Loucy (cell line): Measurements from ENCODE around the gene MGMT.

Source experiments
- H2AFZ ChIP-seq: fragments of 200-600 bp; sonication (generic); 2 replicates; pipeline ENCODE4 v1.6.0; 2016; ENCODE audit warnings: antibody characterized with exemption, mild to moderate bottlenecking, low read length, moderate library complexity
- H3F3A ChIP-seq: fragments of 200-600 bp; 2 replicates; pipeline ENCODE4 v1.6.0; 2016; ENCODE audit warnings: antibody characterized with exemption, low read depth, mild to moderate bottlenecking
- H3K27me3 ChIP-seq: fragments of 200-600 bp; sonication (generic); 2 replicates; pipeline ENCODE4 v1.6.1; 2014; ENCODE audit warnings: low read length, mild to moderate bottlenecking; ENCODE audit not compliant: insufficient read depth, poor library complexity, severe bottlenecking
- H3K36me3 ChIP-seq: fragments of 200-600 bp; sonication (generic); 2 replicates; pipeline ENCODE4 v1.6.1; 2016; ENCODE audit warnings: low read length; ENCODE audit not compliant: insufficient read depth
- H3K4me1 ChIP-seq: fragments of 200-600 bp; sonication (generic); 2 replicates; pipeline ENCODE4 v1.5.1; 2014; ENCODE audit warnings: low read length, mild to moderate bottlenecking; ENCODE audit not compliant: insufficient read depth, poor library complexity, severe bottlenecking
- H3K4me2 ChIP-seq: fragments of 200-600 bp; sonication (generic); 2 replicates; pipeline ENCODE4 v1.6.0; 2014; ENCODE audit warnings: antibody characterized with exemption, low read length, low read depth, mild to moderate bottlenecking; ENCODE audit not compliant: poor library complexity, severe bottlenecking
- H3K4me3 ChIP-seq: fragments of 200-600 bp; sonication (generic); 2 replicates; pipeline ENCODE4 v1.5.1; 2014; ENCODE audit warnings: low read length, mild to moderate bottlenecking, mixed read lengths; ENCODE audit not compliant: poor library complexity, severe bottlenecking
- H3K79me2 ChIP-seq: fragments of 200-600 bp; sonication (generic); 2 replicates; pipeline ENCODE4 v1.6.1; 2014; ENCODE audit warnings: low read length; ENCODE audit not compliant: insufficient read depth
- H3K9ac ChIP-seq: fragments of 200-600 bp; sonication (generic); 2 replicates; pipeline ENCODE4 v1.6.0; 2014; ENCODE audit warnings: mild to moderate bottlenecking, low read depth, low read length, moderate library complexity; ENCODE audit not compliant: poor library complexity, severe bottlenecking
- H3K9me2 ChIP-seq: fragments of 200-600 bp; sonication (generic); replicated peaks from 2 replicates; pipeline ENCODE4 v1.6.1; 2016; ENCODE audit warnings: low read depth, low read length, mixed read lengths
- H3K9me3 ChIP-seq: fragments of 200-600 bp; sonication (generic); 2 replicates; pipeline ENCODE4 v1.6.1; 2014; ENCODE audit warnings: mild to moderate bottlenecking, antibody characterized with exemption, low read length, low read depth; ENCODE audit not compliant: insufficient read depth
- H4K20me1 ChIP-seq: fragments of 200-600 bp; sonication (generic); 2 replicates; pipeline ENCODE4 v1.6.0; 2014; ENCODE audit warnings: antibody characterized with exemption, low read length, mild to moderate bottlenecking; ENCODE audit not compliant: insufficient read depth, poor library complexity, severe bottlenecking
- CTCF ChIP-seq: fragments of 200-600 bp; sonication (generic); conservative IDR thresholded peaks from 2 replicates; pipeline ENCODE4 v1.5.1; 2014; ENCODE audit warnings: mild to moderate bottlenecking, antibody characterized with exemption, low read length
- EZH2phosphoT487 ChIP-seq: fragments of 200-600 bp; IDR thresholded peaks from 2 replicates; pipeline ENCODE4 v1.6.1; 2018; ENCODE audit warnings: antibody characterized with exemption, mild to moderate bottlenecking, moderate library complexity, borderline replicate concordance

The MGMT gene

GRCh38 chr10:129814681-129815646 is 347.9 kb downstream of the MGMT start:
- H3K4me2 ChIP-seq: no peak overlapping the region
- no peaks in the 10 kb centered on the region for H4K20me1 ChIP-seq
- peaks cover 11% of the 10 kb centered on the region; the same call in 1 of the 2 replicates for H3K9me3 ChIP-seq
- H3K9ac ChIP-seq: no peak overlapping the region
- no peaks in the 10 kb centered on the region for H3K79me2 ChIP-seq
- no peaks in the 10 kb centered on the region for H3F3A ChIP-seq
- TF ChIP-seq EZH2phosphoT487: no peak
- TF ChIP-seq CTCF: no peak
- no peaks in the 10 kb centered on the region for H3K4me1 ChIP-seq
- H3K36me3 ChIP-seq: no peaks in the 10 kb centered on the region
- H3K27me3 ChIP-seq: no peaks in the 10 kb centered on the region
- no peak overlapping the region for H2AFZ ChIP-seq
- no peaks in the 10 kb centered on the region for H3K9me2 ChIP-seq
- H3K4me3 ChIP-seq: no peak overlapping the region

- H3K9me3 ChIP-seq: peaks cover 11% of the 10 kb centered on the region; the same call in 1 of the 2 replicates
Measured at GRCh38 chr10:129815898-129816655, 349.0 kb downstream of the MGMT start.

GRCh38 chr10:129816656-129817045 is 349.6 kb downstream of the MGMT start:
- no peaks in the 10 kb centered on the region for H4K20me1 ChIP-seq
- no peaks in the 10 kb centered on the region for H3K79me2 ChIP-seq
- H2AFZ ChIP-seq: no peak overlapping the region
- H3F3A ChIP-seq: no peaks in the 10 kb centered on the region
- no peak overlapping the region for H3K4me3 ChIP-seq
- no peak overlapping the region for H3K9ac ChIP-seq
- no peaks in the 10 kb centered on the region for H3K4me1 ChIP-seq
- TF ChIP-seq EZH2phosphoT487: no peak
- no peak for TF ChIP-seq CTCF
- no peak overlapping the region for H3K4me2 ChIP-seq
- peaks cover 10% of the 10 kb centered on the region; the same call in 1 of the 2 replicates for H3K9me3 ChIP-seq
- H3K27me3 ChIP-seq: no peaks in the 10 kb centered on the region
- H3K36me3 ChIP-seq: no peaks in the 10 kb centered on the region
- no peaks in the 10 kb centered on the region for H3K9me2 ChIP-seq

More at GRCh38 chr10:129815898-129816655, 349.0 kb downstream of the MGMT start:
- H3K4me1 ChIP-seq: no peaks in the 10 kb centered on the region
- no peaks in the 10 kb centered on the region for H3K9me2 ChIP-seq
- no peaks in the 10 kb centered on the region for H3K79me2 ChIP-seq
- no peak for TF ChIP-seq EZH2phosphoT487
- H3K36me3 ChIP-seq: no peaks in the 10 kb centered on the region
- H3K27me3 ChIP-seq: no peaks in the 10 kb centered on the region
- no peak overlapping the region for H3K4me3 ChIP-seq
- no peak overlapping the region for H3K9ac ChIP-seq
- H2AFZ ChIP-seq: no peak overlapping the region
- H4K20me1 ChIP-seq: no peaks in the 10 kb centered on the region
- H3K4me2 ChIP-seq: no peak overlapping the region
- no peaks in the 10 kb centered on the region for H3F3A ChIP-seq
